Epidermal melanocyte (primary cell): ENCODE results near the gene CFAP52.
"Not testable (repeated sequence)": the region's sequence is repeated elsewhere in the genome, so short reads cannot be mapped to it uniquely, and the experiment has no call there.

Source experiments
- DNase-seq: peaks from one replicate; pipeline ENCODE4 v3.0.0; 2011; ENCODE audit warnings: low spot score; ENCODE audit not compliant: insufficient read length

The CFAP52 gene

GRCh38 chr17:9645851-9646545 is 69.6 kb downstream of the CFAP52 start:
- no peak for DNase-seq

- no peak for DNase-seq
These were observed 70.1 kb downstream of the CFAP52 start for GRCh38 chr17:9646546-9646885.

GRCh38 chr17:9647014-9647413 is 70.6 kb downstream of the CFAP52 start:
- no peak for DNase-seq

- no peak for DNase-seq
These were observed 72.2 kb downstream of the CFAP52 start for GRCh38 chr17:9648521-9649110.

- DNase-seq = peak; percentile 66
These were observed 82.3 kb downstream of the CFAP52 start for GRCh38 chr17:9658593-9659211.

- no peak for DNase-seq
These were observed 84.6 kb downstream of the CFAP52 start for GRCh38 chr17:9661027-9661426.

GRCh38 chr17:9663511-9663910 is 87.1 kb downstream of the CFAP52 start:
- not testable (repeated sequence) for DNase-seq

GRCh38 chr17:9666461-9667050 is 90.1 kb downstream of the CFAP52 start:
- no peak for DNase-seq

GRCh38 chr17:9668517-9668916 is 92.1 kb downstream of the CFAP52 start:
- no peak for DNase-seq

GRCh38 chr17:9669551-9670008 is 93.1 kb downstream of the CFAP52 start:
- DNase-seq = no peak

- no peak for DNase-seq
These were observed 94.2 kb downstream of the CFAP52 start for GRCh38 chr17:9670596-9670995.

GRCh38 chr17:9671559-9671958 is 95.1 kb downstream of the CFAP52 start:
- no peak for DNase-seq

- no peak for DNase-seq
These were observed 95.8 kb downstream of the CFAP52 start for GRCh38 chr17:9672266-9672665.

GRCh38 chr17:9672691-9673090 is 96.2 kb downstream of the CFAP52 start:
- DNase-seq = no peak

GRCh38 chr17:9676084-9676483 is 99.6 kb downstream of the CFAP52 start:
- DNase-seq = no peak

GRCh38 chr17:9676820-9677310 is 100.4 kb downstream of the CFAP52 start:
- no peak for DNase-seq

- DNase-seq = no peak
These were observed 101.0 kb downstream of the CFAP52 start for GRCh38 chr17:9677411-9677810.

- DNase-seq = no peak
These were observed 101.5 kb downstream of the CFAP52 start for GRCh38 chr17:9677896-9678295.

GRCh38 chr17:9684955-9685621 is 108.6 kb downstream of the CFAP52 start:
- no peak for DNase-seq
